ENCODE results near the gene TAF3. TPM values are rescaled to one million over a fixed set of nuclear protein-coding genes. Genes with fewer than 3 reads are reported as not detected.

Gene TAF3
- total RNA-seq, 1 donor from 2014 or later: 12.6 TPM

GRCh38 chr10:7826971-7827370 is 8.7 kb downstream of the TAF3 start:
- Mint-ChIP-seq H3K36me3 (ENCODE audit: low read depth) (peaks cover 51% of the 10 kb centered on the region), H3K27ac (no peak overlapping the region), H3K9me3 (no peaks in the 10 kb centered on the region), H3K27me3 (no peaks in the 10 kb centered on the region), H3K4me1 (peaks cover 13% of the 10 kb centered on the region), H3K4me3 (no peak overlapping the region)
- TF ChIP-seq CTCF (IDR thresholded peaks at IDR 0.05): no peak
- CTCF ChIA-PET: no interaction called here
- ATAC-seq (ENCODE audit: low read depth) (no peak), DNase-seq (no peak)
- intact Hi-C loops (cut with micrococcal nuclease): no loop called here
- POLR2A ChIA-PET: no interaction called here

- no peak overlapping the region for H3K27ac Mint-ChIP-seq
- CTCF ChIA-PET: no interaction called here
Observed at GRCh38 chr10:7829289-7829834, 11.1 kb downstream of the TAF3 start.

GRCh38 chr10:7832060-7832459 is 13.8 kb downstream of the TAF3 start:
- Mint-ChIP-seq H3K9me3 (no peaks in the 10 kb centered on the region), H3K27me3 (no peaks in the 10 kb centered on the region), H3K36me3 (ENCODE audit: low read depth) (peaks cover 62% of the 10 kb centered on the region), H3K4me3 (no peak overlapping the region), H3K4me1 (peaks cover 14% of the 10 kb centered on the region), H3K27ac (no peak overlapping the region)
- ChIA-PET POLR2A (no interaction called here), CTCF (no interaction called here)
- intact Hi-C loops (cut with micrococcal nuclease): no loop called here
- ATAC-seq (ENCODE audit: low read depth): no peak
- no peak for TF ChIP-seq CTCF (IDR thresholded peaks at IDR 0.05)
- no peak for DNase-seq

More at GRCh38 chr10:7829289-7829834, 11.1 kb downstream of the TAF3 start:
- Mint-ChIP-seq H3K9me3 (no peaks in the 10 kb centered on the region), H3K27me3 (no peaks in the 10 kb centered on the region), H3K4me3 (no peak overlapping the region), H3K36me3 (ENCODE audit: low read depth) (peaks cover 65% of the 10 kb centered on the region), H3K4me1 (peaks cover 16% of the 10 kb centered on the region)
- TF ChIP-seq CTCF (IDR thresholded peaks at IDR 0.05): no peak
- DNase-seq (no peak), ATAC-seq (ENCODE audit: low read depth) (no peak)
- POLR2A ChIA-PET: no interaction called here
- intact Hi-C loops (cut with micrococcal nuclease): no loop called here

GRCh38 chr10:7833210-7833609 is 14.9 kb downstream of the TAF3 start:
- intact Hi-C loops (cut with micrococcal nuclease): no loop called here
- POLR2A ChIA-PET: no interaction called here
- Mint-ChIP-seq H3K27me3 (no peaks in the 10 kb centered on the region), H3K4me1 (peaks cover 12% of the 10 kb centered on the region), H3K9me3 (no peaks in the 10 kb centered on the region), H3K27ac (no peak overlapping the region), H3K36me3 (ENCODE audit: low read depth) (peaks cover 60% of the 10 kb centered on the region), H3K4me3 (no peak overlapping the region)
- DNase-seq (no peak), ATAC-seq (ENCODE audit: low read depth) (no peak)
- CTCF ChIA-PET: no interaction called here
- no peak for TF ChIP-seq CTCF (IDR thresholded peaks at IDR 0.05)

GRCh38 chr10:7834262-7834661 is 16.0 kb downstream of the TAF3 start:
- Mint-ChIP-seq H3K4me1 (peaks cover 10% of the 10 kb centered on the region), H3K4me3 (no peak overlapping the region), H3K9me3 (no peaks in the 10 kb centered on the region), H3K36me3 (ENCODE audit: low read depth) (peaks cover 59% of the 10 kb centered on the region), H3K27ac (no peak overlapping the region), H3K27me3 (no peaks in the 10 kb centered on the region)
- ChIA-PET CTCF (no interaction called here), POLR2A (no interaction called here)
- no peak for TF ChIP-seq CTCF (IDR thresholded peaks at IDR 0.05)
- intact Hi-C loops (cut with micrococcal nuclease): no loop called here
- DNase-seq (no peak), ATAC-seq (ENCODE audit: low read depth) (no peak)

All from activated B cell treated with CpG ODN at 0.5 μM for 24 hours (primary cell).